ENCODE results near the gene LRRC3C. TPM values are rescaled to one million over a fixed set of nuclear protein-coding genes. Genes with fewer than 3 reads are reported as not detected.
A peak's percentile ranks its signal among the peaks of the same experiment; 100 is the strongest.
"Not testable (repeated sequence)": the region's sequence is repeated elsewhere in the genome, so short reads cannot be mapped to it uniquely, and the experiment has no call there.

LRRC3C gene
- total and polyA plus RNA-seq, 10 donors, result 0.08 TPM; not detected in 9

DNA sequence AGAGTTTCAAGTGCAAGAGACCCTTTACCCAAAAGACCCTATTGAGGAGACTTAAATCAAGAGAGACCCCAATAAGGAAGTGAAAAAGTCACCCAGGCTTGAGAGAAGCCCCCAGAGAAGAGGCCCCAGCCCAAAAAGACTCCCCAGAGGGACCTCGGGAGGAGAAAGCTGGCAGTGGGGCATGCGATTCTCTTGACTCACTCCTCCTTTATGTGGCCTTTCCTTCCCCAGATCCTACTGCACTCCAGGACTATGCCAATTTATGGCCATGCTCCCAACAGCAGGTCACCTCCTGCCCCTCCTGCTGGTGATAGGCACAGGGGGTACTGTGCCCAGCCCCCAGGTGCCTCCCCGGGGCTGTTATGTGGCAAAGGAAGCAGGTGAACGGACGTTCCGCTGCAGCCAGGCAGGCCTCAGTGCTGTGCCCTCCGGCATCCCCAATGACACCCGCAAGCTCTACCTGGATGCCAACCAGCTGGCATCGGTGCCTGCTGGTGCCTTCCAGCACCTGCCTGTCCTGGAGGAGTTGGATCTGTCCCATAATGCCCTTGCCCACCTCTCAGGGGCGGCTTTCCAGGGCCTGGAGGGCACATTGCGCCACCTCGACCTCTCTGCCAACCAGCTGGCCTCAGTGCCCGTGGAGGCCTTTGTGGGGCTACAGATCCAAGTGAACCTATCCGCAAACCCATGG is 16.3 kb downstream of the LRRC3C start:
- DNase-seq, result no peak
- H3K27me3 ChIP-seq (replicated peaks in 1 of 7), result no peaks in the 10 kb centered on the region
- no peaks in the 10 kb centered on the region for H3K36me3 ChIP-seq
- intact Hi-C loops (cut with DNase I; ENCODE audit: low total_unique reads), result no loop called here
- no peaks in the 10 kb centered on the region for H3K9me3 ChIP-seq
- WGBS, 5 donors, result 83 to 90% (median 86%) methylated on average over 6 to 14 of the region's 14 CpGs
- no peak overlapping the region for H3K4me3 ChIP-seq
- TF ChIP-seq POLR2AphosphoS5 (IDR thresholded peaks at IDR 0.05) (no peak), POLR2A (IDR thresholded peaks at IDR 0.05) (no peak)
- TF ChIP-seq, protein P1, sequence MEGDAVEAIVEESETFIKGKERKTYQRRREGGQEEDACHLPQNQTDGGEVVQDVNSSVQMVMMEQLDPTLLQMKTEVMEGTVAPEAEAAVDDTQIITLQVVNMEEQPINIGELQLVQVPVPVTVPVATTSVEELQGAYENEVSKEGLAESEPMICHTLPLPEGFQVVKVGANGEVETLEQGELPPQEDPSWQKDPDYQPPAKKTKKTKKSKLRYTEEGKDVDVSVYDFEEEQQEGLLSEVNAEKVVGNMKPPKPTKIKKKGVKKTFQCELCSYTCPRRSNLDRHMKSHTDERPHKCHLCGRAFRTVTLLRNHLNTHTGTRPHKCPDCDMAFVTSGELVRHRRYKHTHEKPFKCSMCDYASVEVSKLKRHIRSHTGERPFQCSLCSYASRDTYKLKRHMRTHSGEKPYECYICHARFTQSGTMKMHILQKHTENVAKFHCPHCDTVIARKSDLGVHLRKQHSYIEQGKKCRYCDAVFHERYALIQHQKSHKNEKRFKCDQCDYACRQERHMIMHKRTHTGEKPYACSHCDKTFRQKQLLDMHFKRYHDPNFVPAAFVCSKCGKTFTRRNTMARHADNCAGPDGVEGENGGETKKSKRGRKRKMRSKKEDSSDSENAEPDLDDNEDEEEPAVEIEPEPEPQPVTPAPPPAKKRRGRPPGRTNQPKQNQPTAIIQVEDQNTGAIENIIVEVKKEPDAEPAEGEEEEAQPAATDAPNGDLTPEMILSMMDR (IDR thresholded peaks at IDR 0.05 in 8 of 11, conservative IDR thresholded peaks at IDR 0.05 in 3 of 11), result no peak
- H3K27ac ChIP-seq, result no peak overlapping the region
- H3K4me1 ChIP-seq, result peaks cover 4 to 21% (median 8%) of the 10 kb centered on the region in 6 donors

DNA sequence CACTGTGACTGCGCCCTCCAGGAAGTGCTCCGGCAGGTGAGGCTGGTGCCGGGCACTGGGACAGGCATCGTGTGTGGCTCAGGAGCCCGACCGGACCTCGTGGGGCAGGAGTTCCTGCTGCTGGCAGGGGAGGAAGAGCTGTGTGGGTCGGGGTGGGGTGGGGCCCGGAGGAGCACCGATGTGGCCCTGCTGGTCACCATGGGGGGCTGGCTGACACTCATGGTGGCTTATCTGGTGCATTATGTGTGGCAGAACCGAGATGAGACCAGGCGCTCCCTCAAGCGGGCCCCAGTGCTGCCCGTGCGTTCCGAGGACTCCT is 16.8 kb downstream of the LRRC3C start:
- intact Hi-C loops (cut with DNase I; ENCODE audit: low total_unique reads), result no loop called here
- peaks cover 3 to 23% (median 5%) of the 10 kb centered on the region in 6 donors for H3K4me1 ChIP-seq

DNA sequence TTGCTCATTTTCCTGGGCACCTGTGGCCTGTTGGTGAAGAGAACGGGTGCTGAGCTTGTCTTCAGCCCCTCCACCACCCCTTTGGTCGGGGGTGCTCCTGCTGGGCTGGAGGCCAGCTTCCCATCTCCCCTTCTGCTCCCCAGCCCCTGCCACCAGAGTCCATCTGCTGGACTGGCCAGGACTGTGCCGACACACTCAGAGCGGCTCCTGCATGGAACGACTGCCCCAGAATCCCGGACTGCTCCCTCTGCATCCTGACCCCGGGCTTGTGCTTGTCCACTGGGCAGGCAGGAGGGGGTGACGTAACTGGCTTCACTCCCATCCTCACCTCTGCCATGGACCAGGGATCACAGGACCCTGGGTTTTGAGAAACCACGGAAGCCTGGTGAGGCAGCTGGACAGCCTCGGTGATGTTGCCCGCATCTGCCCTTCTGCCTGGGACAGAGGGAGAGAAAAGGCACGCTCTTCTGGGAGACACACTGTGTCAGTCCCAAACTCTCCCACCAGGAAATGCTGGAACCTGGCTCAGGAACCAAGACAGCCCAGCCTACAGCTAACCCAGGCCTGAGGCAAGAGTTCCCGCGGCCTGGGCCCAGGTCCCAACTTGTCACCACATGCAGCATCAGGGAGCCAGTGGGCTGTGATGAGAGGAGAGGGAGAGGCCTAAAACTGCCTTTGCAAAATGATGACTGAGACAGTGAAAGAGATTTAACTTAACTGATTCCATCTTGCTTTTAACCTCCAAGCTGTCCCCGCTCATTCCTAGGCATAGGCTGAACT is 19.2 kb downstream of the LRRC3C start:
- H3K4me3 ChIP-seq, result no peak overlapping the region
- TF ChIP-seq, protein P1 (IDR thresholded peaks at IDR 0.05 in 8 of 11, conservative IDR thresholded peaks at IDR 0.05 in 3 of 11), result no peak
- TF ChIP-seq POLR2A (IDR thresholded peaks at IDR 0.05) (no peak), POLR2AphosphoS5 (IDR thresholded peaks at IDR 0.05) (no peak)
- H3K36me3 ChIP-seq, result no peaks in the 10 kb centered on the region
- intact Hi-C loops (cut with DNase I; ENCODE audit: low total_unique reads), result no loop called here
- no peak overlapping the region for H3K27ac ChIP-seq
- H3K4me1 ChIP-seq, result peaks cover 0 to 13% (median 0%) of the 10 kb centered on the region in 6 donors
- WGBS, 5 donors, result 82 to 89% (median 86%) methylated on average over 10 to 15 of the region's 15 CpGs
- no peak for DNase-seq
- no peaks in the 10 kb centered on the region for H3K27me3 ChIP-seq (replicated peaks in 1 of 7)
- H3K9me3 ChIP-seq, result no peaks in the 10 kb centered on the region

More for the DNA sequence above, 16.8 kb downstream of the LRRC3C start:
- H3K36me3 ChIP-seq, result no peaks in the 10 kb centered on the region
- TF ChIP-seq, protein P1 (IDR thresholded peaks at IDR 0.05 in 8 of 11, conservative IDR thresholded peaks at IDR 0.05 in 3 of 11), result no peak
- TF ChIP-seq POLR2AphosphoS5 (IDR thresholded peaks at IDR 0.05) (no peak), POLR2A (IDR thresholded peaks at IDR 0.05) (no peak)
- H3K4me3 ChIP-seq, result no peak overlapping the region
- no peaks in the 10 kb centered on the region for H3K27me3 ChIP-seq (replicated peaks in 1 of 7)
- H3K9me3 ChIP-seq, result no peaks in the 10 kb centered on the region
- WGBS, 5 donors, result 83 to 94% (median 89%) methylated on average over 11 to 16 of the region's 16 CpGs
- no peak for DNase-seq
- no peak overlapping the region for H3K27ac ChIP-seq

DNA sequence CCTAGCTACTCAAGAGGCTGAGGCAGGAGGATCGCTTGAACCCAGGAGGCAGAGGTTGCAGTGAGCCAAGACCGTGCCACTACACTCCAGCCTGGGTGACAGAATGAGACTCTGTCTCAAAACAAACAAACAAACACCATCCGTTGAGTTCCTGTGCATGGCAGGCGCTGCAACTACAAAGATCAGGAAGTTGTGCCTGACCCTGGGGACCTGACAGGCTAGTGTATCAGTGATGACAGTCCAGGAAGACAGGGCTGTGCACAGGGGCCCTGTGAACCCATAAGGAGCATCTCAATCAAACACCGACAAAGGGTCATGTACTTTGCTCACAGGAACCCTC is 20.9 kb downstream of the LRRC3C start:
- H3K4me1 ChIP-seq, result peaks cover 0 to 21% (median 9%) of the 10 kb centered on the region in 6 donors
- peak overlapping the region in 1 of 8 donors; percentile 38 for H3K27ac ChIP-seq
- DNase-seq; H3K9me3 ChIP-seq; intact Hi-C loops (cut with DNase I; ENCODE audit: low total_unique reads); H3K4me3 ChIP-seq; H3K36me3 ChIP-seq; H3K27me3 ChIP-seq (replicated peaks in 1 of 7): not testable (repeated sequence)
- 46 to 71% (median 58%) methylated on average over 5 of the region's 5 CpGs for WGBS, 5 donors
